ENCODE measurements around the gene ADAP2. TPM values are rescaled to one million over a fixed set of nuclear protein-coding genes. Genes with fewer than 3 reads are reported as not detected.
A peak's percentile ranks its signal among the peaks of the same experiment; 100 is the strongest.
"Not testable (repeated sequence)": the region's sequence is repeated elsewhere in the genome, so short reads cannot be mapped to it uniquely, and the experiment has no call there.

Gene ADAP2
- total RNA-seq, 1 experiment from 2014 or later, result 1.2 TPM

GRCh38 chr17:30965686-30966085 lies 43.9 kb downstream of the ADAP2 start:
- no peak overlapping the region for H3K4me3 Mint-ChIP-seq
- H3K4me1 Mint-ChIP-seq, result peaks cover 8% of the 10 kb centered on the region
- H3K27ac Mint-ChIP-seq, result no peak overlapping the region
- ChIA-PET POLR2A (no interaction called here), CTCF (no interaction called here)
- H3K9me3 Mint-ChIP-seq, result no peaks in the 10 kb centered on the region
- ATAC-seq (no peak), DNase-seq (ENCODE audit: low spot score) (no peak)
- no peaks in the 10 kb centered on the region for H3K36me3 Mint-ChIP-seq
- TF ChIP-seq PRRX2 (CRISPR knock-in tag; IDR thresholded peaks at IDR 0.05) (no peak), EMX1 (CRISPR knock-in tag; IDR thresholded peaks at IDR 0.05) (no peak), USF2 (CRISPR knock-in tag; IDR thresholded peaks at IDR 0.05) (no peak), ATF1 (CRISPR knock-in tag; IDR thresholded peaks at IDR 0.05) (no peak), TEAD4 (CRISPR knock-in tag; IDR thresholded peaks at IDR 0.05) (no peak), ZNF671 (CRISPR knock-in tag; IDR thresholded peaks at IDR 0.05) (no peak), OVOL2 (CRISPR knock-in tag; IDR thresholded peaks at IDR 0.05; ENCODE audit: borderline replicate concordance) (no peak)
- TF ChIP-seq, protein P1, sequence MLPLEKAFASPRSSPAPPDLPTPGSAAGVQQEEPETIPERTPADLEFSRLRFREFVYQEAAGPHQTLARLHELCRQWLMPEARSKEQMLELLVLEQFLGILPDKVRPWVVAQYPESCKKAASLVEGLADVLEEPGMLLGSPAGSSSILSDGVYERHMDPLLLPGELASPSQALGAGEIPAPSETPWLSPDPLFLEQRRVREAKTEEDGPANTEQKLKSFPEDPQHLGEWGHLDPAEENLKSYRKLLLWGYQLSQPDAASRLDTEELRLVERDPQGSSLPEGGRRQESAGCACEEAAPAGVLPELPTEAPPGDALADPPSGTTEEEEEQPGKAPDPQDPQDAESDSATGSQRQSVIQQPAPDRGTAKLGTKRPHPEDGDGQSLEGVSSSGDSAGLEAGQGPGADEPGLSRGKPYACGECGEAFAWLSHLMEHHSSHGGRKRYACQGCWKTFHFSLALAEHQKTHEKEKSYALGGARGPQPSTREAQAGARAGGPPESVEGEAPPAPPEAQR (CRISPR knock-in tag; IDR thresholded peaks at IDR 0.05), result no peak
- H3K27me3 Mint-ChIP-seq (ENCODE audit: low read depth), result peaks cover 4% of the 10 kb centered on the region; the same call in 1 of the 2 replicates

DNA sequence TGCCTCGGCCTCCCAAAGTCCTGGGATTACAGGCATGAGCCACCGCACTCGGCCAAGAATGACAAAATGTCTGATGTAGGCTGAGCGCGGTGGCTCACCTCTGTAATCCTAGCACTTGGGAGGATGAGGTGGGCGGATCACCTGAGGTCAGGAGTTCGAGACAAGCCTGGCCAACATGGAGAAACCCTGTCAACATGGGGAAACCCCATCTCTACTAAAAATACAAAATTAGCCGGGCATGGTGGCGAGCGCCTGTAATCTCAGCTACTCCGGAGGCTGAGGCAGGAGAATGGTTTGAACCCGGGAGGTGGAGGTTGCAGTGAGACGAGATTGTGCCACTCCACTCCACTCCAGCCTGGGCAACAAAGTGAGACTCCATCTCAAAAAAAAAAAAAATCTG lies 46.2 kb downstream of the ADAP2 start:
- ATAC-seq; CTCF ChIA-PET; H3K9me3 Mint-ChIP-seq; H3K27ac Mint-ChIP-seq; H3K27me3 Mint-ChIP-seq (ENCODE audit: low read depth); H3K36me3 Mint-ChIP-seq; DNase-seq (ENCODE audit: low spot score); POLR2A ChIA-PET; H3K4me3 Mint-ChIP-seq: not testable (repeated sequence)
- peaks cover 16% of the 10 kb centered on the region for H3K4me1 Mint-ChIP-seq

DNA sequence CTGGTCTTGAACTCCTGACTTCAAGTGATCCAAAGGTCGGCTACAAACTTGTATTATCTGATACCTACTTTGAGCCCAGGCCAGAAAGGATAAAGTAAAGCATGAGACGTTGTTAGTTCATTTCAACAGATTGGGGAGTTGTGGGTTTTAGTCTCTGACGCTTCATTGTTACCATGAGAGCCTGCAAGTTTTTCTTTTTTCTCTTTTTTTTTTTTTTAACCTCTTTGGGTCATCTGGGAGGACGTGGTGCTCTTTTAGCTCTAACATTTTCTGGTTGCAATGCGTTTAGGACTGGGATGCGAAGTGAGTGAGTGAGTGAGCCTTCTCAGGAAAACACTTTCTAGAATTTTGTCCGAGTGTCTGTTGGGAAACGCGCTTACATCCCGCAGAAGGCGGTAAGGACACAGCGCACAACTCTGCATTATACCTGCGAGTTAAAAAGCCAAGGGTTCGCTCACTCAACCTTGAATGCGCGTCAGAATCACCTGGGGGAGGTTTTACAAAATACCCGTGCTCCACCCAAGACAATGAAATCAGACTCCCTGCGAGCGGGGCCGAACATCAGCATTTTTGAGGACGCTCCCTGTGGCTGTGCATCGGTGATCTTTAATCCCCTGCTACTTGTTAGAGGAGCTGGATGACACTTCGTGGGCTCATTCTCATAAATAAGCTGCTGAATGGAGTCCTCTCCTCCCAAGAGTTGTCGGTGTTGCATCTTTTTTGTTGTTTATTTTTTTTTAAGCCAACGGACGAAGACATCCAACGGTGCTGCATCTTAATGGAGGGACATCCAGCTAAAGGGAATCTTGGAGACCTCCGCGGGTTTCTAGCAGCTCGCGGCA lies 48.5 kb downstream of the ADAP2 start:
- TF ChIP-seq NFYB (CRISPR knock-in tag; conservative IDR thresholded peaks at IDR 0.05; ENCODE audit: low read depth) (no peak), TP53 (CRISPR knock-in tag; IDR thresholded peaks at IDR 0.05) (0 out of 2 replicates have a peak, but pooled peaks have one; percentile 4)
- POLR2A ChIA-PET, result interaction anchor here (0.5 to 2.6 kb wide), 10 partner anchors 38 to 513 kb away, joined by 3 to 8 read pairs (median 4); partner anchors contain the start of genes ADAP2, CRLF3 and NF1
- Mint-ChIP-seq H3K27me3 (ENCODE audit: low read depth) (peaks cover 4% of the 10 kb centered on the region; the same call in 1 of the 2 replicates), H3K4me1 (peaks cover 16% of the 10 kb centered on the region), H3K9me3 (peaks cover 8% of the 10 kb centered on the region), H3K36me3 (peaks cover 12% of the 10 kb centered on the region), H3K4me3 (peak overlapping the region; percentile 88), H3K27ac (peak overlapping the region; percentile 96)
- DNase-seq (ENCODE audit: low spot score) (peak; percentile 22), ATAC-seq (peak; percentile 3)
- CTCF ChIA-PET, result interaction anchor here (0.7 to 1.4 kb wide), 4 partner anchors 38 to 419 kb away, joined by 3 to 6 read pairs (median 4); no protein-coding TSS in a partner anchor

DNA sequence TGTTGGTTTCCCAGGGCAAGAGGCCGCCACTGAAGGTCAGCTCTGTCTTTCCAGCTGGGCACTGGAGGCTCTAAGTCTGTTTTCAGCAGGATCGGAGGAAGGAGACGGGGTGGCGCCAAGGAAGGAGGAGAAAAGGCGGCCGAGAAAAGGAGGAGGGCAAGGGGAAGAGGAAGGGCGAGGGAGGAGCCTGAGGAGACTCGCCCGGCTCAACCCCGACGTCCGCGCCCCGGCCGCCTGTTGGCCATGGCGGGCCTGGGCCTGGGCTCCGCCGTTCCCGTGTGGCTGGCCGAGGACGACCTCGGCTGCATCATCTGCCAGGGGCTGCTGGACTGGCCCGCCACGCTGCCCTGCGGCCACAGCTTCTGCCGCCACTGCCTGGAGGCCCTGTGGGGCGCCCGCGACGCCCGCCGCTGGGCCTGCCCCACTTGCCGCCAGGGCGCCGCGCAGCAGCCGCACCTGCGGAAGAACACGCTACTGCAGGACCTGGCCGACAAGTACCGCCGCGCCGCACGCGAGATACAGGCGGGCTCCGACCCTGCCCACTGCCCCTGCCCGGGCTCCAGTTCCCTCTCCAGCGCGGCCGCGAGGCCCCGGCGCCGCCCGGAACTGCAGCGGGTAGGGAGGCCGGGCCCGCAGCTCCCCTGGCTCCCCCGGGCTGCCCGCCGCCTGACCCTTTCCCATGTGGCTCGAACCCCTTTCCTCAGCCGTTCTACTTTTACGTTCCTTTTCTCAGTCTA lies 49.3 kb downstream of the ADAP2 start, which contains the start of gene RNF135:
Gene RNF135, plus strand, starts transcription at position 209 of the 737 bp plus-strand sequence. Its CDS starts 35 bp downstream, at position 244.
- Mint-ChIP-seq H3K27me3 (ENCODE audit: low read depth) (peaks cover 4% of the 10 kb centered on the region; the same call in 1 of the 2 replicates), H3K27ac (peak within 1 kb of the TSS; percentile 96), H3K4me1 (peaks cover 16% of the 10 kb centered on the region), H3K9me3 (peaks cover 8% of the 10 kb centered on the region), H3K4me3 (peak within 1 kb of the TSS; percentile 88), H3K36me3 (peaks cover 18% of the 10 kb centered on the region)
- ATAC-seq, result peak; percentile 92
- peak; percentile 78 for DNase-seq (ENCODE audit: low spot score)
- ChIA-PET POLR2A (interaction anchor here (0.5 to 2.6 kb wide), 7 partner anchors 37 to 146 kb away, joined by 3 to 8 read pairs (median 4); partner anchors contain the start of genes CRLF3 and NF1), CTCF (interaction anchor here (0.9 to 1.4 kb wide), 5 partner anchors 19 to 418 kb away, joined by 3 to 6 read pairs (median 3); partner anchors contain the start of gene NF1)
- TF ChIP-seq ESRRA (CRISPR knock-in tag; IDR thresholded peaks at IDR 0.05; ENCODE audit: borderline replicate concordance), result peak; percentile 40
- TF ChIP-seq, protein P2, sequence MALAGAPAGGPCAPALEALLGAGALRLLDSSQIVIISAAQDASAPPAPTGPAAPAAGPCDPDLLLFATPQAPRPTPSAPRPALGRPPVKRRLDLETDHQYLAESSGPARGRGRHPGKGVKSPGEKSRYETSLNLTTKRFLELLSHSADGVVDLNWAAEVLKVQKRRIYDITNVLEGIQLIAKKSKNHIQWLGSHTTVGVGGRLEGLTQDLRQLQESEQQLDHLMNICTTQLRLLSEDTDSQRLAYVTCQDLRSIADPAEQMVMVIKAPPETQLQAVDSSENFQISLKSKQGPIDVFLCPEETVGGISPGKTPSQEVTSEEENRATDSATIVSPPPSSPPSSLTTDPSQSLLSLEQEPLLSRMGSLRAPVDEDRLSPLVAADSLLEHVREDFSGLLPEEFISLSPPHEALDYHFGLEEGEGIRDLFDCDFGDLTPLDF (CRISPR knock-in tag; IDR thresholded peaks at IDR 0.05), result 0 out of 2 replicates have a peak, but pooled peaks have one; percentile 56
- TF ChIP-seq SP1 (CRISPR knock-in tag; conservative IDR thresholded peaks at IDR 0.05), result peak; percentile 49; the same call in 1 of the 2 replicates
- peak; percentile 95; the same call in 1 of the 2 replicates for TF ChIP-seq FOXP1 (CRISPR knock-in tag; IDR thresholded peaks at IDR 0.05; ENCODE audit: borderline replicate concordance)
- TF ChIP-seq, protein P3, sequence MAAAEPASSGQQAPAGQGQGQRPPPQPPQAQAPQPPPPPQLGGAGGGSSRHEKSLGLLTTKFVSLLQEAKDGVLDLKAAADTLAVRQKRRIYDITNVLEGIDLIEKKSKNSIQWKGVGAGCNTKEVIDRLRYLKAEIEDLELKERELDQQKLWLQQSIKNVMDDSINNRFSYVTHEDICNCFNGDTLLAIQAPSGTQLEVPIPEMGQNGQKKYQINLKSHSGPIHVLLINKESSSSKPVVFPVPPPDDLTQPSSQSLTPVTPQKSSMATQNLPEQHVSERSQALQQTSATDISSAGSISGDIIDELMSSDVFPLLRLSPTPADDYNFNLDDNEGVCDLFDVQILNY (CRISPR knock-in tag; IDR thresholded peaks at IDR 0.05), result peak; percentile 83; the same call in 1 of the 2 replicates
- TF ChIP-seq TCF7 (CRISPR knock-in tag; IDR thresholded peaks at IDR 0.05; ENCODE audit: low read depth), result 0 out of 2 replicates have a peak, but pooled peaks have one; percentile 23
- no peak for TF ChIP-seq NFATC4 (CRISPR knock-in tag; IDR thresholded peaks at IDR 0.05)
- TF ChIP-seq ETV6 (CRISPR knock-in tag; IDR thresholded peaks at IDR 0.05), result peak; percentile 33; the same call in 1 of the 2 replicates
- TF ChIP-seq CREM (CRISPR knock-in tag; IDR thresholded peaks at IDR 0.05), result 0 out of 2 replicates have a peak, but pooled peaks have one; percentile 58

All from WTC11 (cell line).